GM15510 (cell line): ENCODE measurements around the gene HNRNPDL.

Experiments used
- POLR2A ChIP-seq: IDR thresholded peaks from 3 replicates; pipeline ENCODE4 v1.6.1; 2011; ENCODE audit warnings: borderline replicate concordance; ENCODE audit not compliant: insufficient read length; ENCODE audit errors: extremely low read depth

HNRNPDL gene

DNA sequence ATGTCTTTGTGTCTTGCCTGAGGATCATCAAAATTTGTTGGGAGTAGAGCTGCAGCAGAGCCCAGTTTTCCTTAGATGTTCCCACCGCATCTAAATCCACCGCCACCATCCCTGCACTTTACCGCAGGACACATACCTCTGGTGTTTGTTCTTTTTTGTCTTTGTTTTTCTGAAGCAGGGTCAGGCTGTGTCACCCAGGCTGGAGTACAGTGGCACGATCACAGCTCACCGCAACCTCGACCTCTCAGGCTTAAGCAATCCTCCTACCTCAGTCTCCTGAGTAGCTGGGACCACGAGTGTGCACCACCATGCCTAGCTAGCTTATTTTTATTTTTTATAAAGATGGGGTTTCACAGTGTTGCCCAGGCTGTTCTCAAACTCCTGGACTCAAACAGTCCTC lies 4.7 kb upstream of the HNRNPDL start:
- no peak for TF ChIP-seq POLR2A

DNA sequence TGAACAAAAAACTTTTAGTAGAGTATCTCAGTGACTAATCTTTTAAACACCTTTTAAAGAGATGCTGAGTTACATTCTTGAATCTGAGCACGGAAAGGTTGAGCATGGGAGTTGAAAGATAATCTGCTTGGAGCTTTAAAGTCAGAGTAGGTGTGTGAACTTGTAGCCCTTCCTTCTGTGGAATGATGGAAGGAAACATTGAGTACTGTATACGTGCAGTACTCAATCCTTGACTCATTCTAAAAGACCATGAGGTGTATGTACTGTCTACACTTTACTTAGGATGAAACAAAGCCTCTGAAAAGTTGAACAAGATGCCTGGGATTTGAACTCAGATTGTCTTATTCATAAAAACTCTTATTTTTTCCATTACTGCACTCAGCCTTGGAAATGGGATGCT lies 3.5 kb upstream of the HNRNPDL start:
- no peak for TF ChIP-seq POLR2A

DNA sequence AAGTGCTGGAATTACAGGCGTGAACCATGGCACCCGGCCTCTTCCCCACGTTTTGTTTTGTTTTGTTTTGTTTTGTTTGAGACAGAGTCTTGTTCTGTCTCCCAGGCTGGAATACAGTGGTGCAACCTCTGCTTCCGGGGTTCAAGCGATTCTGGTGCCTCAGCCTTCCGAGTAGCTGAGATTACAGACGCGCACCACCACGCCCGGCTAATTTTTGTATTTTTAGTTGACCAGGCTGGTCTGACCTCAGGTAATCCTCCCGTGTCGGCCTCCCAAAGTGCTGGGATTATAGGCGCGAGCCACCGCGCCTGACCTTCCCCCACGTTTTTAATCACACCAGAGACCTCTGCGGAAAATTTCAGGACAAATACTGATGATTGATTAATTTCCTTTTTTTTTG lies 2.3 kb upstream of the HNRNPDL start:
- TF ChIP-seq POLR2A, result no peak

DNA sequence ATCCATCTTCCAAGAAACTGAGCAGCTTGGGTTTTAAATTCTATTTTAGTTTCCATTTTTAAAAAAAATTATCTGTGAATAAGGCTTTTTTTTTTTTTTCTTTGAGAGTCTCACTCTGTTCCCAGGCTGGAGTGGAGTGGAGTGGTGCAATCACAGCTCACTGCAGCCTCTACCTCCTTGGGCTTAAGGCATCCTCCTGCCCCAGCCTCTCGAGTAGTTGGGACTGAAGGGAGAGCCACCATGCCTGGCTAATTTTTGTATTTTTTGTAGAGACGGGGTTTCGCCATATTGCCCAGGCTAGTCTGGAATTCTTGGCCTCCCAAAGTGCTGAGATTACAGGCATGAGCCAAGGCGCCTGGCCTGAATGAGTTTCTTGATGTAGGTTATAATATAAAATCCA lies 1.6 kb upstream of the HNRNPDL start:
- no peak for TF ChIP-seq POLR2A

DNA sequence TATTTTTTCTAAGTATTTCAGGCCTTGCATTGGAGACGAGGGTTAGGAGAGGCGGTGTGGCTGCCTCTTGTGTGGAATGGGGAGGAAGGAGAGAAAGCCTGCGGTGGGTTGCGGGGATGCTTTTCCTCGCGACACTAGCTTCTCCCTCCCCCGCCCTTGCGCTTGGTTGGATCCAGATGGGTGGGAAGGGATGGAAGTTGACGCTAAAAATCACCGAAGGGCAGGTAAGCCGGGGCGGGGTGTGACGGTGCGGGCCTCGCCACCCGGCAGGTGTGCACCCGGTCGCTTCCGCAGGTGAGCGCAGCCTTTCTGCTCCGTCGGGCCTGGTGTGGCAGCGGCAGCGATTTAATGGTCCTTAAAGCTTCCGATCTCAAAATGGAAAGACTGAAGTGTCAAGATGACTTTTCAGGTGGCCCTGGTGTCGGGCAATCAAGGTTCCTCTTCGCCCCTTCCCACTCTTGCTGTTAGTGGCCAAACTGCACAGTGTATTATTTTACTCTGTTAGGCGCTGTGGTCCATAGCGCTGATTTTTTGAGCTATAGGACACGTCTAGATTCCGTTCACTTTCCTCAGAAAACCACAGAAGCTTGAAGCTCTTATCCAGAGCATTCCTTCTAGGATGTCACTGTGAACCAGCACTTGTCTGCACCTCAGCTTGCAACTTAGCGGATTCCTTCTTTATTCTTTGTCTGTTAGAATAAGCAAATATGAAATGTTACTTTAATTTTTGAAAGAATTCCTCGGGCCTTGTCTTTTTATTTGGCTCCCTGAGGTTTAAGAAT lies 893 bp upstream of the HNRNPDL start:
- TF ChIP-seq POLR2A, result no peak

DNA sequence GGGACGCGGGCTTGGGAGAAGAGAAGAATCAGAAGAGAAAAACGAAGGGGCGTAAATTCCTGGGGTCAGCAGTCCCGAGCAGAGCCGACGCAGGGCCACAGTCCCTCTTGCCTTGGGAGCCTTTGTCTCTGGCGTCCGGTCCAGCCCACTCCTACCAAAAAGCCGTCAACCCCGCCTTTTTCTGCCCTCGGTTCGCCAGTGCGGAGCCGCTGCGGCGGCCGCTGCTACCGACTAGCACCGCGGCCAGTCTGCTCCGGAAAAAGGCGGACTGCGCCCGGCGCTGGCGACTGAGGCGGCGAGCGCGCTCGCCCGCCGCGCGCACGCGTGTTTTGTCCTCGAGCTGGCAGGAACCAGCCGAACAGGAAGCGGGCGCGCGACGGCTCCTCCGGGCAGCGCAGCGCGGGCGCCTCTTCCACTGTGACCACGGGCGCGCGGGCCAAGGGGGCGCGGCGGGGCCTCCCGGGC lies 502 bp downstream of the HNRNPDL start:
- no peak for TF ChIP-seq POLR2A

DNA sequence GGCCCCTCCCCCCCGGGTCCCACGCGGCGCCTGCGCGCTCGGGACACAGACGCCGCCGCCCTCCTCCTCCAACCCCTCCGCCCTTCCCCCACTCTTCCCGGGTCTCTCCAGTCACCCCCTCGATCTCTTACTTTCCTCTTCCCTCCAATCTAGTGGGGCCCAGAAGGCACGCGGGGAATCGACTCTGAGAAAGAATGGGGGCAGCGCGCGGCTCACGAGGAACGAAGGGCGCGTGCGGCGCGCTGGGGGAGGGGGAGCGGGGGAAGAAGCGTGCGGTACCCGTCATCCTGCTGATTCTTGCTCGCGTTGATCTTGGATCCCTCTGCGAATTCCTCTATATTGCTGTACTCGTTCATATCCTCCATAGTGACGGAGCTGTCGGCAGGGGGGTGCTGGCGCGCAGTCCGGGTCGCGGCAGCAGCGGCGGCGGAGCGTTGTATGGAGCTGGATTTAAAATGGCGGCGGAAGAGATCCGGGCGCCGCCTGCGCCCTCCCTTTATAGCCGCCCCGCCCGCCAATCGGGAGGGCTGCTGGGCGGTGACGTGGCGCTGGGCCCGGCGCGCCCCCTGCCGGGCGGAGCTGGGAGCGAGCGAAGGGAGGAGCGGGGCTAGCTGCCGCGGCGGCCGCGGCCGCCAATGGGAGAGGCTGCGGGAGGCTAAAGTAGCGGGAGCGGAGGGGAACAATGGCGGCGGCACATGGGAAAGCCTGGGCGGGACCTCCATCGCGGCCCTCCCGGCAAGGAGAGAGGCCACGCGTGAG lies 1.1 kb downstream of the HNRNPDL start:
- TF ChIP-seq POLR2A, result peak; percentile 97

DNA sequence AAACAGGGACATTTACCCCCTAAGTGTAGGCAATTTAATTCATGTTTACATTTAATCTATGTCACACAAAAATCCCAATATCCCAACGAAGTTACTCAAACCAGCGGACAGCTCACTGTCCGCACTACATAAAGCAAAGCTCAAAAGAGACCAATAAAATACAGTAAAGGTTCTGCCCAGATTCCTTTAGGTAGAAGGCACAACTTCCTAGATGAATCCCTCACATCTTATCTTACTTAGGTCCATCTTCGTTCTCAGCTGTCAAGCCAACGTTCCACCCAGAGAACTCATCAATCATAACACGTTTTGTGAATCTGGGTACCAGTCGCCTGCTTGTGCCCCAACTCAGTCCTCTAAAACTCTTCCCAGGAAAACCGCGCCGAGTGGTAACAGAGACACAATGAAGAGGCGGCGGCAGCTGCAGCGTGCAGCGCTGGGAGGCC lies 1.7 kb downstream of the HNRNPDL start:
- no peak for TF ChIP-seq POLR2A

DNA sequence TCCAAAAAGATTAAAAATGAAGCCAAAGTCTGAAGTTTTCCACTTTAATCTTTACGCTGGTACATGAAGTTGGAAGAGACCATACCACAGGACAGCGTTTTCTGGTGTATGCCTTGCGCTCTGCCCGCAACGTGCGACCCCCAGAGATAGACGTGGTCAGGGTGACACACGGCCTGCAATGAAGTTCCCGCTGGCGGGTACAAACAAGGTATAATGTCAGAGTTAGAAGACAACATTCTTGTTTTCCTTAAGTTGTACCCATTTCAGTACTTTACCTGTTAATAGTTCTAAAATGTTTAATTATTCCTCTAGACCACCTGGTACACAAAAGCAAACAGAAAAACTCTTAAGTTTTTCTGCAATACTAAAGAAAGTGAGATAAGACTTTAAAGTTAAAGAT lies 4.8 kb downstream of the HNRNPDL start:
- TF ChIP-seq POLR2A, result no peak

DNA sequence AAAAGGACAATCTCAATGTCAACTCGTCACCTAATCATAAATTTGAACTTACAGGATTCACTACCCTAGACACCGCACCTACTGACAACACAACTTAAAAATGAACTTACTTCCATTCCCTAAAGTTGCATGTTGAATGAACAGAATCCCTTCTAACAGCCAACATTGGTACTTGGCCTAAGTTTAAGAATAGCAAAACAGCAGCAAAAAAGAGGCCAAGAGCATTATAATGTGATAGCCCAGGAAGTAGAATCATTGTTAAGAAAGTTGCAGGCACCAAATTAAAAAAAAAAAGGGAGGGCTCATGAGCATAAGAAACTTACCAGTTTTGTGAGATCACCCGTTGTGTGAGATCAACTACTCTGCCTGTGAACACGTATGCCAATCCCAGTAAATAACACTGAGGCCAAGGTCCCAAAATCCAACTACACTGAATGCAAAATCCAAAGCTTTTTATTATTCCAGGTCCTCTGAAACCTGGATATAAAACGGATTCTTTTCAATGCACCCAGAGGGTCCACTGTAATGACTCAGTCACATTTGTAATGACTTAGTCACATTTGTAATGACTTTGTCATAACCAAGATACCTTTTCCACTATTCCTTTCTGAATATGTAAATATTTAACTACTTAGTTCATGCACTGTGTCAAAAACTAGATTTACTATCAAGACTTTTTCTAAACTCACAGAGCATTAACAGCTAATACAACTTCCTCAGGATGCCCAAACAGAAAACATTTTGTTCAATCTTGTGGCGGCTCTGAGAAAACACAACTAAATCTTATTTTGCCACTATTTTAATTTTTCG lies 6.8 kb downstream of the HNRNPDL start:
- TF ChIP-seq POLR2A, result no peak

DNA sequence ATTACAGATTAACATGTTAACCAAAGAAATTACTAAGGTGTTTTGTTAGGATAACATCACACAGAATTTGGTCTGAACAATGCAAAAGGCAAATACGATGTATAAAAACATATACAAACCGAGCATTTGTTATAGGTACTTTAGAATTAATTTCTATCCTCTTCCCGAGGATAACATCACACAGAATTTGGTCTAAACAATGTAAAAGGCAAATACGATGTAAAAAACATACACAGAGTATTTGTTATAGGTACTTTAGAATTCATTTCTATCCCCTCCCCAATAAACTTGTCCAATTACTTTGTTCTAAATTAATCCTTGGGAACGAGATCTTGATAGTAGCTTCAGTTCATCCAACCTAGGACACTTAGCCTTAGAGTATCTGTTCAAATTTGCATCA lies 7.6 kb downstream of the HNRNPDL start:
- TF ChIP-seq POLR2A, result no peak

DNA sequence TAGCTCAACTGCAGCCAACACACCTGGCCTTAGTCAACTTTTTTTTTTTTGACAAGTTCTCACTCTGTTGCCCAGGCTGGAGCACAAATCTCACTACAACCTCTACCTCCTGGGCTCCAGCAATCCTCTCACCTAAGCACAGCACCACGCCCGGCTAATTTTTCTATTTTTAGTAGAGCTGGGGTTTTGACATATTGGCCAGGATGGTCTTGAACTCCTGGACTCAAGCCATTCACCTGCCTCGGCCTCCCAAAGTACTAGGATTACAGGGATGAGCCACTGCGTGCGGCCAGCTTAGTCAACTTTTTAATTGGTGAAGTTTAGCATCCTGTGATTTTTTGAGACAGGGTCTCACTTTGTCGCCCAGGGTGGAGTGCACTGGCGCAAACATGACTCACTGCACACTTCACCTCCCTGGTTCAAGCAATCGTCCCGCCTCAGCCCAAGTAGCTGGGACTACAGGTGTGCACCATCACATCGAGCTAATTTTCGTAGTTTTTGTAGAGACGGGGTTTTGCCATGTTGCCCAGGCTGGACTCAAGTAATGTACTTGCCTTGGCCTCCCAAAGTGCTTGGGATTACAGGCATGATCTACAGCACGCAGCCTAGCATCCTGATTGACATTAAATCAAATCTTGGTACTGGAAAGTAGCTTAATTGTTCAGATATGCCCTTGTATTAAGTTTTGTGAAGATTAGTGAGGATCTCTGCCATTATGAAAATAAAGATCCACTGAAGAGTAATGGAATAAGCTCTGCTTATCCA lies 8.3 kb downstream of the HNRNPDL start:
- no peak for TF ChIP-seq POLR2A

DNA sequence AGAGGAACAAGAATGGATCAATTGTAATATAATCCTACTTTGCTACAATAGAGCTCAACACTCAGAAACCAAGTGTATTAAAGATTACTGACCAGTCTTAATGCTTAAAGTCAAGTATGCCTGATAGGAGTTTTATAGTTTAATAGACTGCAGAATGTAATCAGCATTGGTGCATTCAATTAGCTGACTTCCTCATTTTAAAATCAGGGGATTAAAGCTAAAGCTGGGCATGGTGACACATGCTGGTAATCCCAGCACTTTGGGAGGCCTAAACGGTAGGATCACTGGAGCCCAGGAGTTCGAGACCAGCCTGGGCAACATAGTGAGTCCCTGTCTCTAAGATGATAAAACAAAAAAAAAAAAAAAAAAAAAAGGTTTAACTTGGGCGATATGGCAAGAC lies 10.8 kb downstream of the HNRNPDL start:
- no peak for TF ChIP-seq POLR2A

DNA sequence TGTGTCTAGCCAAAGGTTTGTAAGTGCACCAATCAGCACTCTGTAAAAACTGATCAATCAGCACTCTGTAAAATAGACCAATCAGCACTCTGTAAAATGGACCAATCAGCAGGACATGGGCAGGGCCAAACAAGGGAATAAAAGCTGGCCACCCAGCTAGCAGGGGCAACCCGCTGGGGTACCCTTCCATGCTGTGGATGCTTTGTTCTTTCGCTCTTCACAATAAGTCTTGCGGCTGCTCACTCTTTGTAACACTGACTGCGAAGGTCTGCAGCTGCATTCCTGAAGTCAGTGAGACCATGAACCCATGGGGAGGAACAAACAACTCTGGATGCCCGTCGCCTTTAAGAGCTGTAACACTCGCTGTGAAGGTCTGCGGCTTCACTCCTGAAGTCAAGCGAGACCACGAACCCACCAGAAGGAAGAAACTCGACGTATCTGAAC lies 14.3 kb downstream of the HNRNPDL start:
- no peak for TF ChIP-seq POLR2A
